Spleen (tissue), 11 donors: Measurements from ENCODE around the gene RPL29. TPM values are rescaled to one million over a fixed set of nuclear protein-coding genes. Genes with fewer than 3 reads are reported as not detected.
A peak's percentile ranks its signal among the peaks of the same experiment; 100 is the strongest.

Source experiments
- DNase-seq: peaks from one replicate; pipeline ENCODE4 v3.0.0-alpha.2; 2020
- H3K27ac ChIP-seq, 8 donors: fragments of 200-600 bp; sonication (generic) in 7 of 8; 1 replicate in 4 of 8; 2 replicates in 4 of 8; pipeline versions ENCODE4 v1.5.0 to v1.8.0; 2016 to 2021; ENCODE audit warnings: inconsistent platforms in 4 of 8, mild to moderate bottlenecking in 4 of 8, moderate library complexity in 1 of 8
- H3K27me3 ChIP-seq, 7 donors: fragments of 200-600 bp; sonication (generic) in 6 of 7; replicated peaks in 1 of 7; 1 replicate in 4 of 7; 2 replicates in 3 of 7; pipeline versions ENCODE4 v1.5.0 to v1.8.0; 2016 to 2021; ENCODE audit warnings: inconsistent platforms in 3 of 7, mild to moderate bottlenecking in 1 of 7
- H3K36me3 ChIP-seq, 6 donors: fragments of 200-600 bp; sonication (generic) in 5 of 6; 1 replicate in 4 of 6; 2 replicates in 2 of 6; pipeline versions ENCODE4 v1.5.0 to v1.8.0; 2016 to 2021; ENCODE audit warnings: inconsistent platforms in 2 of 6
- H3K4me1 ChIP-seq, 6 donors: fragments of 200-600 bp; sonication (generic) in 5 of 6; 1 replicate in 3 of 6; 2 replicates in 3 of 6; pipeline versions ENCODE4 v1.5.0 to v1.8.0; 2016 to 2021; ENCODE audit warnings: inconsistent platforms in 3 of 6
- H3K4me3 ChIP-seq, 8 donors: fragments of 200-600 bp; sonication (generic) in 7 of 8; 1 replicate in 4 of 8; 2 replicates in 4 of 8; pipeline versions ENCODE4 v1.5.0 to v1.8.0; 2016 to 2021; ENCODE audit warnings: inconsistent platforms in 4 of 8, mild to moderate bottlenecking in 4 of 8, moderate library complexity in 2 of 8
- H3K9me3 ChIP-seq, 8 donors: fragments of 200-600 bp; sonication (generic) in 7 of 8; 1 replicate in 4 of 8; 2 replicates in 4 of 8; pipeline versions ENCODE4 v1.5.0 to v1.8.0; 2016 to 2021; ENCODE audit warnings: inconsistent platforms in 4 of 8
- POLR2A ChIP-seq, 3 donors: fragments of 450-650 bp; IDR thresholded peaks; one replicate each; pipeline ENCODE4 v1.5.1; 2017; ENCODE audit warnings: antibody characterized with exemption in 3 of 3, mild to moderate bottlenecking in 1 of 3
- POLR2AphosphoS5 ChIP-seq, 3 donors: sonication (generic); formaldehyde crosslinking; IDR thresholded peaks; one replicate each; pipeline ENCODE4 v1.5.1; 2017; ENCODE audit warnings: antibody characterized with exemption in 3 of 3
- WGBS, 5 donors: extraction: QIAGEN DNeasy Blood & Tissue Kit in 3 of 5; methylation state at CpG; one replicate each; pipeline versions ENCODE4 v1.1.5 to v1.1.7; 2013 to 2018; 5-methylcytosine and 5-hydroxymethylcytosine counted together
- intact Hi-C: fragments of 100-400 bp; cut with DNase I; formaldehyde crosslinking; loops from one replicate; pipeline ENCODE4 v1.15.0; 2023; ENCODE audit warnings: low total_unique reads
- polyA plus RNA-seq, 3 donors: library from polyadenylated mRNA; stranded (reverse); fragments of 200-250 nt; gene quantifications; one replicate each; pipeline ENCODE4 v1.2.1, GENCODE V29; 2013
- total RNA-seq, 7 donors: library from RNA; depleted of rRNA in 3 of 7; stranded (reverse); fragments of >200 nt in 3 of 7; fragmentation: NEBNext Ultra II Directional in 4 of 7; extraction: Animal tissue kit (Norgen Biotek cat#: 25700) in 4 of 7; gene quantifications; one replicate each; pipeline versions ENCODE4 v1.1.0 to v1.2.1, GENCODE V29; 2016 to 2021
- TF ChIP-seq, protein P1 (sequence below), 11 experiments: fragments of 200-600 bp in 7 of 11; fragments of 450-650 bp in 4 of 11; sonication (generic) in 4 of 11; IDR thresholded peaks in 8 of 11; conservative IDR thresholded peaks in 3 of 11; 1 replicate in 7 of 11; 2 replicates in 4 of 11; pipeline versions ENCODE4 v1.4.0 to v1.8.0; 2016 to 2021; ENCODE audit warnings: antibody characterized with exemption in 11 of 11, inconsistent platforms in 4 of 11, mild to moderate bottlenecking in 1 of 11
- donor health status: healthy with polysubstance abuse.
- donor health status: DM: no; HTN: no; CAD: no; lungs with moderate emphysema.
- donor health status: DM: no; HTN: no; CAD: no.
- donor health status: Bipolar disorder and iron deficiency.
- donor health status: healthy.
- donor health status: DM: no; HTN: no; CAD: no.
- donor health status: DM: yes; HTN: yes; CAD: no.

Gene RPL29
- total and polyA plus RNA-seq, 10 donors, result 684 to 4,302 (median 1,095) TPM

DNA sequence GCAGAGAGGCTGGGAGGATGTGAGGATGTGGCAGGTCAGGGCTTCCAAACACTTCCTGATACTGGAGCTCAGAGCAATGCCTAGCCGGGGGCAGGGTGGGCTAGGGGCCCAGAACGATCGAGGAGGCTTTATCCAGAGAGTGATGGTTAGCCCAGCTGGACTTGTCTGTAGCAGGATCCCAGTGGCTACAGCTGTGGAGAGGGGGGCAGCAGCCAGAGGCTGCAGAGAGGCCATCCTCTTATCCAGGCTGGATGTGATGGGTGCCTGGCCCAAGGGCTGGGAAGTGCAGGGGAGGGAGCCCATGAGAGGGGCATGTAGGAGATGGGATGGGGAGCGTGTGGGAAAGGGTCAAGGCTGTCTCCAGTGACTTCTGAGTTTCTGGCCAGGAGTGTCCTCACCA, 48.9 kb downstream of the RPL29 start:
- H3K9me3 ChIP-seq, result no peaks in the 10 kb centered on the region
- intact Hi-C loops, result loop anchor here (5.0 to 10.0 kb wide), 2 partner anchors 48 to 196 kb away; partner anchors contain the start of gene RPL29
- WGBS, 5 donors, result 66 to 88% (median 81%) methylated on average over 4 of the region's 4 CpGs
- H3K4me1 ChIP-seq, result peaks cover 9 to 18% (median 14%) of the 10 kb centered on the region in 6 donors
- TF ChIP-seq POLR2A (IDR thresholded peaks at IDR 0.05) (no peak), POLR2AphosphoS5 (IDR thresholded peaks at IDR 0.05) (no peak)
- TF ChIP-seq, protein P1, sequence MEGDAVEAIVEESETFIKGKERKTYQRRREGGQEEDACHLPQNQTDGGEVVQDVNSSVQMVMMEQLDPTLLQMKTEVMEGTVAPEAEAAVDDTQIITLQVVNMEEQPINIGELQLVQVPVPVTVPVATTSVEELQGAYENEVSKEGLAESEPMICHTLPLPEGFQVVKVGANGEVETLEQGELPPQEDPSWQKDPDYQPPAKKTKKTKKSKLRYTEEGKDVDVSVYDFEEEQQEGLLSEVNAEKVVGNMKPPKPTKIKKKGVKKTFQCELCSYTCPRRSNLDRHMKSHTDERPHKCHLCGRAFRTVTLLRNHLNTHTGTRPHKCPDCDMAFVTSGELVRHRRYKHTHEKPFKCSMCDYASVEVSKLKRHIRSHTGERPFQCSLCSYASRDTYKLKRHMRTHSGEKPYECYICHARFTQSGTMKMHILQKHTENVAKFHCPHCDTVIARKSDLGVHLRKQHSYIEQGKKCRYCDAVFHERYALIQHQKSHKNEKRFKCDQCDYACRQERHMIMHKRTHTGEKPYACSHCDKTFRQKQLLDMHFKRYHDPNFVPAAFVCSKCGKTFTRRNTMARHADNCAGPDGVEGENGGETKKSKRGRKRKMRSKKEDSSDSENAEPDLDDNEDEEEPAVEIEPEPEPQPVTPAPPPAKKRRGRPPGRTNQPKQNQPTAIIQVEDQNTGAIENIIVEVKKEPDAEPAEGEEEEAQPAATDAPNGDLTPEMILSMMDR (IDR thresholded peaks at IDR 0.05 in 8 of 11, conservative IDR thresholded peaks at IDR 0.05 in 3 of 11), result no peak
- H3K27ac ChIP-seq, result no peak overlapping the region
- H3K27me3 ChIP-seq, result no peaks in the 10 kb centered on the region
- H3K36me3 ChIP-seq, result peaks cover 0 to 50% (median 9%) of the 10 kb centered on the region in 6 donors
- DNase-seq, result peak; percentile 61
- no peak overlapping the region for H3K4me3 ChIP-seq

DNA sequence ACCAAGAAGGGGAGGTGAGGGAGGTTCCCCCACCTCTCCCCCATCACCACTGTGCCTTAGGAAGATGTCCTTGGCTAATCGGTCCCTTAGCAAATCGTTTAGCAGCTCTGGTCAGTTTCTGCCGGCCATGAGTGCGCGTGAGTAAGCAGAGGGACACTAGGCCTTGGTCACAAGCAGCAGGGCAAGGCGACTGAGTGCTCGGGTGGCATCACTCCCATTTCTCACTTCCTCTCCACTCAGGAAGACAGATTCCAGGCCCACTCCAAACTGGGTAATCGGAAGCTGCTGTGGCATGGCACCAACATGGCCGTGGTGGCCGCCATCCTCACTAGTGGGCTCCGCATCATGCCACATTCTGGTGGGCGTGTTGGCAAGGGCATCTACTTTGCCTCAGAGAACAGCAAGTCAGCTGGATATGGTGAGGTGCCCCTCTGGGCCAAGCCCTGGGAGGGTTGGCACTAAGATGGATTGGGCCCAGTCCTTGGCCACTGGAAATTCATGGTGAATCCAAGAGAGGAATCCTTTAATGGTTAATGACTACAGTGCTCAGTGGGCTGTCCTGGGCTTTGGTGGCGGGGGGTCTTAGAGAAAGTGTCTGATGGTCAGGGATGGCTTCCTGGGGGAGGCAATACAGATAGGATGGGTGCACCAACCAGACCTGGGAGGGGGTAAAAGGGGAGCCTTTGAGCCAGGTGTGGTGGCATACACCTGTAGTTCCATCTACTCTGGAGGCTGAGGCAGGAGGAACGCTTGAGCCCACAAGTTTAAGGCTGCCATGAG, 49.6 kb downstream of the RPL29 start:
- Histone ChIP-seq H3K36me3 (peaks cover 0 to 50% (median 9%) of the 10 kb centered on the region in 6 donors), H3K27me3 (no peaks in the 10 kb centered on the region), H3K27ac (no peak overlapping the region), H3K4me3 (no peak overlapping the region), H3K4me1 (peaks cover 10 to 24% (median 18%) of the 10 kb centered on the region in 6 donors), H3K9me3 (no peaks in the 10 kb centered on the region)
- peak; percentile 56 for DNase-seq
- TF ChIP-seq POLR2A (IDR thresholded peaks at IDR 0.05) (no peak), POLR2AphosphoS5 (IDR thresholded peaks at IDR 0.05) (no peak)
- TF ChIP-seq, protein P1 (IDR thresholded peaks at IDR 0.05 in 8 of 11, conservative IDR thresholded peaks at IDR 0.05 in 3 of 11), result no peak
- intact Hi-C loops, result loop anchor here (5.0 to 10.0 kb wide), 2 partner anchors 49 to 196 kb away; partner anchors contain the start of gene RPL29
- 92 to 95% (median 93%) methylated on average over 11 to 14 of the region's 14 CpGs for WGBS, 5 donors

DNA sequence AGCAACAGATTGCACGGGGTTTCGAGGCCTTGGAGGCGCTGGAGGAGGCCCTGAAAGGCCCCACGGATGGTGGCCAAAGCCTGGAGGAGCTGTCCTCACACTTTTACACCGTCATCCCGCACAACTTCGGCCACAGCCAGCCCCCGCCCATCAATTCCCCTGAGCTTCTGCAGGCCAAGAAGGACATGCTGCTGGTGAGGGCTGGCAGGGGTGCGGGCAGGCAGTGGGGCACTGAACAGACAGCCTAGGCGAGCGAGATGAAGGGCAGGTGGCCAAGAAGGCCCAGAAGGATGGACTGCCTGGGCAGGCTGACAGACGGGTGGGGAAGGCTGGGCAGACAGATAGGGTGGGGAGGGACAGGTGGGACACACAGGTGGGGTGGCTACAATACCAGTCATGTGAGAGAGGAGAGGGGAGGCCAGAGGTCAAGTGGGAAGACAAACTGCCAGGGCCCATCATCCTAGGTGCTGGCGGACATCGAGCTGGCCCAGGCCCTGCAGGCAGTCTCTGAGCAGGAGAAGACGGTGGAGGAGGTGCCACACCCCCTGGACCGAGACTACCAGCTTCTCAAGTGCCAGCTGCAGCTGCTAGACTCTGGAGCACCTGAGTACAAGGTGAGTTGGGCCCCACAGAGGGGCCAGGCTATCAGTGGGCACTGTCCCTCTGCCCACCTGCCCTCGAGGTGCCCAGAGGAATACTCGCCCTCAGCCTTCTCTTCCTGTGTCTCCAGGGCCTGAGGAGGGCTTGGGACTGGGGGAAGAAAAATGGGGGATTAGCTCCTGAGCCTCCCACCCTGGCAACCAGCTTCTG, 50.5 kb downstream of the RPL29 start:
- peak; percentile 69 for DNase-seq

More for the DNA sequence above, 50.5 kb downstream of the RPL29 start:
- Histone ChIP-seq H3K27ac (no peak overlapping the region), H3K27me3 (no peaks in the 10 kb centered on the region), H3K4me3 (no peak overlapping the region), H3K4me1 (peaks cover 15 to 33% (median 27%) of the 10 kb centered on the region in 6 donors), H3K36me3 (peaks cover 0 to 50% (median 9%) of the 10 kb centered on the region in 6 donors), H3K9me3 (no peaks in the 10 kb centered on the region)
- TF ChIP-seq POLR2AphosphoS5 (IDR thresholded peaks at IDR 0.05), result no peak
- TF ChIP-seq POLR2A (IDR thresholded peaks at IDR 0.05), result no peak
- TF ChIP-seq, protein P1 (IDR thresholded peaks at IDR 0.05 in 8 of 11, conservative IDR thresholded peaks at IDR 0.05 in 3 of 11), result no peak
- intact Hi-C loops, result loop anchor here (5.0 to 10.0 kb wide), 2 partner anchors 50 to 197 kb away; partner anchors contain the start of gene RPL29
- 91 to 96% (median 94%) methylated on average over 10 to 18 of the region's 18 CpGs for WGBS, 5 donors
